CD4-positive, alpha-beta T cell treated with Interleukin-17A for 1 hour (primary cell): ENCODE results near the gene NUP155.
"Not testable (repeated sequence)": the region's sequence is repeated elsewhere in the genome, so short reads cannot be mapped to it uniquely, and the experiment has no call there.

Experiments used
- DNase-seq: peaks from one replicate; pipeline ENCODE4 v3.0.0-alpha.2; 2020

NUP155 gene

GRCh38 chr5:37370864-37371726 lies at the start of gene NUP155:
TSS of gene NUP155 (minus strand) at chr5:37371106. CDS start at chr5:37370977, 129 bp downstream.
- DNase-seq = peak; percentile 91

- no peak for DNase-seq
Measured at GRCh38 chr5:37417347-37417746, 46.4 kb upstream of the NUP155 start.

GRCh38 chr5:37415456-37415855 lies 44.5 kb upstream of the NUP155 start:
- DNase-seq = not testable (repeated sequence)

GRCh38 chr5:37412515-37412914 lies 41.6 kb upstream of the NUP155 start:
- DNase-seq = no peak

GRCh38 chr5:37400501-37400900 lies 29.6 kb upstream of the NUP155 start:
- no peak for DNase-seq

- no peak for DNase-seq
Measured at GRCh38 chr5:37396352-37396751, 25.4 kb upstream of the NUP155 start.

- no peak for DNase-seq
Measured at GRCh38 chr5:37391591-37391990, 20.7 kb upstream of the NUP155 start.

- peak; percentile 84 for DNase-seq
Measured at GRCh38 chr5:37379100-37379628, 8.3 kb upstream of the NUP155 start, which contains the start of gene WDR70. TSS of gene WDR70 (plus strand) at chr5:37379318. CDS start at chr5:37379368, 50 bp downstream.

- not testable (repeated sequence) for DNase-seq
Measured at GRCh38 chr5:37378066-37378465, 7.2 kb upstream of the NUP155 start.

- DNase-seq = no peak
Measured at GRCh38 chr5:37375091-37375490, 4.2 kb upstream of the NUP155 start.

- no peak for DNase-seq
Measured at GRCh38 chr5:37370550-37370863, 399 bp downstream of the NUP155 start.

GRCh38 chr5:37355161-37355560 lies 15.7 kb downstream of the NUP155 start:
- DNase-seq = no peak

- DNase-seq = not testable (repeated sequence)
Measured at GRCh38 chr5:37342741-37343140, 28.2 kb downstream of the NUP155 start.

GRCh38 chr5:37334754-37335153 lies 36.2 kb downstream of the NUP155 start:
- DNase-seq = not testable (repeated sequence)

GRCh38 chr5:37326536-37326935 lies 44.4 kb downstream of the NUP155 start:
- no peak for DNase-seq

- DNase-seq = no peak
Measured at GRCh38 chr5:37323607-37324006, 47.3 kb downstream of the NUP155 start.

GRCh38 chr5:37319037-37319782 lies 51.7 kb downstream of the NUP155 start:
- no peak for DNase-seq

- DNase-seq = no peak
Measured at GRCh38 chr5:37316027-37316426, 54.9 kb downstream of the NUP155 start.

GRCh38 chr5:37310360-37310759 lies 60.5 kb downstream of the NUP155 start:
- no peak for DNase-seq

GRCh38 chr5:37308793-37309192 lies 62.1 kb downstream of the NUP155 start:
- no peak for DNase-seq

GRCh38 chr5:37304888-37305287 lies 66.0 kb downstream of the NUP155 start:
- no peak for DNase-seq

- DNase-seq = not testable (repeated sequence)
Measured at GRCh38 chr5:37296313-37296712, 74.6 kb downstream of the NUP155 start.

- DNase-seq = no peak
Measured at GRCh38 chr5:37283214-37283820, 87.6 kb downstream of the NUP155 start.
